Mesenteric fat pad (tissue), 1 donor: ENCODE results near the gene CALML4. TPM values are rescaled to one million over a fixed set of nuclear protein-coding genes. Genes with fewer than 3 reads are reported as not detected.
"Not testable (repeated sequence)": the region's sequence is repeated elsewhere in the genome, so short reads cannot be mapped to it uniquely, and the experiment has no call there.

Experiments used
- DNase-seq: peaks from one replicate; pipeline ENCODE4 v3.0.0-alpha.2; 2020; ENCODE audit warnings: low spot score
- total RNA-seq: library from RNA; stranded (reverse); fragmentation: NEBNext Ultra II Directional; extraction: Animal tissue kit (Norgen Biotek cat#: 25700); gene quantifications from one replicate; pipeline ENCODE4 v1.2.1, GENCODE V29; 2021
- donor health status: DM: yes; HTN: yes; CAD: no.

Gene CALML4
- total RNA-seq, 1 donor from 2014 or later, result 7.2 TPM

DNA sequence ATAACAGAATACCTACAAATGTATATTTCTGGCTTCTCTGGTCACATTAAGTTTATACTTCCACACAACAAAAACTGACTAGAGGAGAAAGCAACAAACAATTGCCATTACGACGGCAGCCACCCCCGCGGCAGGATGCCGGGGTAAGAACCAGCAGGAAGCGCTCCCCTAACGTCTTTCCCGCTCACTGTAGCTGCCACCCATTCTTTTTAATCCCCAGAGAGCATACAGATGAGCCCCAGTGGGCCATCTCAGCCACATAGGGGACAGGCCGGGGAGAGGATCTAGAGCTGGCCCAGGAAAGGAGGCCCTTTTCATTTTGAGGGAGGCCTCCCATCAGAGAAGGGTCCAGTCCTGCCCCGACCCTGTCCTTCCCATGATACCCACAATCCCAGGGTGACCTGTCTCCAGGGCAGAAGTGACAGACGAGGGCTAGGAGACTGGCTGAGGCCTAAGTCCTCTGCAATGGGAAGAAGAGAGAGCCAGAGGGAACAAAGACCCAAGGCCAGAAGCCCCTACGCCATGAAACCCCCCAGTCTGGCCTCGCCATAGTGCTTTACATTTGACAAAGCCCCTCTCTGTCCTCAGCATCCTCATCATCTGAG is 3.6 kb upstream of the CALML4 start:
- peak; percentile 79 for DNase-seq

GRCh38 chr15:68208136-68208535 is 3.0 kb upstream of the CALML4 start:
- DNase-seq, result peak; percentile 78

DNA sequence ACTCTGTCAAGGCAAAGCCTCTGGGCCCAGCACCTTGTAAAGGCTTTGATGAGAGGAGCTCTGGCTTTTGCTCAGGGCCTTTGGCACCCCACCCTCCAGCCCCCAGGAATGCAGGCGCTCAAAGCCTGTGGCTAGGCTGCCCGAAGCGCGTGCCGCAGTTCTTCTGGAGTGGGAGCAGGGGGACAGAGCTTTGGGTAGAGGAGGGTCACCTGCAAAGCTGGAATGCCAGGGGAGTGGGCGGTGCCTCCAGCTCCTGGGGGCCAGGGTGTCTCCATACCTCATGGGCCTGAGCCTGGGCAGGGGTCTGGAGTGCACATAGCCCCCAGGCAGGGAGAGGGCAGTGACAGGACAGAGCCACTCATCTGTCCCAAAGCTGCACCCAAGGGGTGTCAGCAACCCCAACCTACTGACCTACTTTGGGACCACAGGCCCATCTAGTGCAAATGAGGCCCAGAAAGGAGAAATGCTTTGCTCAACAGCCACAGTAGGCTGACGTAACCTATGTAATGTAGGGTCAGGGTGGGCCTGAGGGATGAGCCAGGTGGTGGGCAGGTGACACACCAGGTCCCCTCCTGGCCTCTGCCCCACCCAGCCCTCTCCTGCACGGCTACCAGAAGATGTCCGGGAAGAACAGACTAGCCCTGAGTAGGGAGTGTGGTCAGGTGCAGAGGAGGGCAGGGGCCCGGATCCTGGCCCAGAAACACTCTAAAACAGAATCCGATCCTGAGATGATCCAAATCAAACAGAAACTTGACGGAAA is 2.2 kb upstream of the CALML4 start:
- DNase-seq, result peak; percentile 79

- DNase-seq, result peak; percentile 71
Measured at GRCh38 chr15:68206711-68207151, 1.6 kb upstream of the CALML4 start.

DNA sequence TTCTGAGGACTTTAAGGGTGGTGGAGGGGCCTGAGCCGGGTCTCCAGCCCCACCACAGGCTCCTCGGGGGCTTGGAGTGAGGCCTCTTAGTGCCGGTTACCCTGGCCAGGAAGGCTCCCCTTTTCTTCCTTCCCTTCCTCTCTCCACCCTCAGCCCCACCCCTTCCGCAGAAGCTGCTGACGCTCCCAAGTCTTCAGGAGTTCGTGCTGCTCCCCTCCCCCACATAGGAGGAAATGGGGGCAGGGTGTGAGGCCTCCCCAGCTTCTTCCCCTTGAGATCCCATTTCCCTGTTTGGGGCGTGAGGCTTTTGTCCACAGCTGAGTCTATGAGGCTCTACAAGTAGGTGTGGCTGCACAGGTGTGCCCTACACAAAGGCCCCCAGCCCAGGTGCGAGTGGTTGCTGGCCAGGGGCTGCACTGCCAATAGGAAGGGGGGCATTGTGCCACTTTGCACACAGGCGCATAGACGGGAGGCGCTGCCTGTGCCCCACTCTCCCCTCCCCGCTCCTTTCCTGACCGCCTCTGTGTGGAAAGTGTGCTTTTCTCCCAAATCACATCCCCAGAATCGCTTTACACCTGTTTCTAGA is 915 bp upstream of the CALML4 start:
- DNase-seq, result no peak

GRCh38 chr15:68205558-68205944 is 419 bp upstream of the CALML4 start:
- no peak for DNase-seq

DNA sequence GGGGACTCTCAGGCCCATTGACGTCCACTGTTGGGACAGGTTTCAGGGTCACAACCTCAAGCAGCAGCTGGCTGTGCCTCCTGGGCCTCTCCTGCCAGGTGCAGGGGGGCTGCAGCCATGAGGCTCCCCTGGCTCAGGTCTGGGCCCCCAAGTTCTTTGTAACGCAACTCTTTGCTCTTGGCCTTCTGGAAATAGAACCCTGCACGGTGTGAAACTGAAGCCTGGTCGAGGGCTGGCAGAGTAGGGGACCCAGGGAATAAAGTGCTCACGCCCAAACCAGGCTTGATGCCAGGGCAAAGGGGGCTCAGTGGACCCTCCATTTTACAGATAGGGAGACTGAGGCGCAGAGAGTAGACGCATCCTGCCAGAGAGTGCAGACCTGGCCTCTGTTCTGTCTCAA is 771 bp downstream of the CALML4 start:
- no peak for DNase-seq

DNA sequence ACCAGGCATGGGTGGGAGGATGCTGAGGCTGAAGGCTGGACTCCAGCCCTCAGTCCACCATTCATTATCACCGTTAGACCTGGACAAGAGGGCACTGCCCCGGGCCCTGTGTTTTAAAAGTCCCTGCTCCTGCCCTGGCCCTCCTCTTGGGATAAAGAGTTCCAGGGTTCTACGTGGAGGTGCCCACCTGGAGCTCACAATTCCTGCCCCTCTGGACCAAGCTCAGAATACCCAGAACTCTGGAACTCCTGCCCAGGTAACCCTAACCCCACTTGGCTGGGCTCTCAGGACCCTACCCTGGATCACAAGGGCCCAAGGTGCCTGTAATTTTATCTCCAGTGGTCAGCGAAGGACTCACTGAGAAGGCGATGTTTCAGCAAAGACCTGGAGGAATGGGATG is 1.2 kb downstream of the CALML4 start:
- DNase-seq, result no peak

DNA sequence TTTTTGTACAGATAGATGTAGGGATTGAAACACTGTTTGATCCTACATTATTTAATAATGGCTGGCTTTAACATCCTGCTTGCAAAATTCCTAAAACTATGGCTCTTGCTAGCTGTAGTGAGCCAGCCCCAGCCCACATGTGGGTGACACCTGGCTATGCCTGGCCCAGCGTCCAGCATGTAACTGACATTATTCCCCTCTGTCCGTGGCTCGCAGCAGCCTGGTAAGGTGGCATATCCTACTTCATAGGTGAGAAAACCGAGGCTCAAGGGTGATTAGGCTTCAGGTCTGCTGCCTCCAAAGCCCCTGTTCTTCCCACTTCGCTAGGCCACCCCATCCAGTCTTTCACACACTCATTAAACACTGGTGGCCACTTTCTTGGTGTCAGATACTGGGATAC is 1.6 kb downstream of the CALML4 start:
- DNase-seq, result no peak

GRCh38 chr15:68202994-68203393 is 2.1 kb downstream of the CALML4 start:
- not testable (repeated sequence) for DNase-seq

DNA sequence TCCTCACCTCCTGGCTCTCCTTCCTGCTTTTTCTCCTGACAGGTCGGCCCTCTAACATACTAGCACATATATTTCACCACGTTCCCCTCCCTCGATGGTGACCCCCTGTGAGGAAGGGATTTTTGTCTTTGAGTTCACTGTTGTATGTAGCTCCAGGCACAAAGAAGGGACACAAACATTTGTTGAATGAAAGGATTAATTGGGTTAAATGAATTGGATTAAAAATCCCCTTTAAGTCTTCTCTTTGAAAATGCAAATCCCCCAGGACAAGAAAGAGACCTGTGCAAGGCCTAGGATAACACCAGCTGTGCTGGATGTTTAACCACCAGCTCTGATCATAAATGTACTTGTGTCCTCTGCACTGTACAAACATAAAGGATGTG is 3.3 kb downstream of the CALML4 start:
- no peak for DNase-seq

- DNase-seq, result no peak
Measured at GRCh38 chr15:68201153-68201878, 3.8 kb downstream of the CALML4 start.

GRCh38 chr15:68200016-68200861 is 4.9 kb downstream of the CALML4 start:
- no peak for DNase-seq

- DNase-seq, result no peak
Measured at GRCh38 chr15:68199340-68199739, 5.8 kb downstream of the CALML4 start.

DNA sequence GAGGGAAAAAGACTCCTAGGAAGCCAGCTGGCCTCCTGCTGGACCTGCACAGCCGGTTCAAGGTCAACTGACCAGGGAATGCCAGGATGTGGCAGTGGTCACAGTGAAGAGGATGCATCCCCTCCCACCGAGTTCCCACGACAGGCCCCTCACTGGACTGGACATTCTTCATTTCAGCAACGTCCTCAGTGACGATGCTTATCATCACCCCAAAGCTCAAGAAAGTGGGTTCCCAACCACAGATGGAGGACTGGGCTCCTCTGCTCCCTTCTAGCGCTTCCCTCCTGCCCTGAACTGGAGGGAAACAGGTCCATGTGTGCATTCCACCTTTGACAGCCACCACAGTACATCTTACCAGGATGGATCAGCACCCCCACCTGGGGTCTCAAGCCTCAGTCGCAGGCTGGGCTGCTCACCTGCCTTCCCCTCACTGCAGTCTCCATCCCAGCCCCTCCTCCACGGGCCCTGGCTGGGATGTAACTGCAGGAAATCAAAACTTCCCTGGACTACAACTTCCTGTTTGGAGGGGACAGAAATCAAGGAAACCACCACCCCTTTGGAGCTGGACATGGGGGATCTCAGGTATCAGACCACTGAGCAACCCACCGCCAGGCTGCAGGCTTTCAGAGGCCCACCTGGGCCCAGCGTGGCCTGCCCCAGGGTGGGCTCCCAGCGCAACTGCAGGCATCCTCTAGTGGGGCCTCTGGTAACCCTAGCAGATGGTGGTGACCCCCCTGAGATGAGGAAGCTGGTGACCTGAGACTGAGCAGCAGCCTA is 7.3 kb downstream of the CALML4 start:
- no peak for DNase-seq

GRCh38 chr15:68197170-68197492 is 8.0 kb downstream of the CALML4 start:
- DNase-seq, result no peak

- no peak for DNase-seq
Measured at GRCh38 chr15:68196445-68197169, 8.5 kb downstream of the CALML4 start.

DNA sequence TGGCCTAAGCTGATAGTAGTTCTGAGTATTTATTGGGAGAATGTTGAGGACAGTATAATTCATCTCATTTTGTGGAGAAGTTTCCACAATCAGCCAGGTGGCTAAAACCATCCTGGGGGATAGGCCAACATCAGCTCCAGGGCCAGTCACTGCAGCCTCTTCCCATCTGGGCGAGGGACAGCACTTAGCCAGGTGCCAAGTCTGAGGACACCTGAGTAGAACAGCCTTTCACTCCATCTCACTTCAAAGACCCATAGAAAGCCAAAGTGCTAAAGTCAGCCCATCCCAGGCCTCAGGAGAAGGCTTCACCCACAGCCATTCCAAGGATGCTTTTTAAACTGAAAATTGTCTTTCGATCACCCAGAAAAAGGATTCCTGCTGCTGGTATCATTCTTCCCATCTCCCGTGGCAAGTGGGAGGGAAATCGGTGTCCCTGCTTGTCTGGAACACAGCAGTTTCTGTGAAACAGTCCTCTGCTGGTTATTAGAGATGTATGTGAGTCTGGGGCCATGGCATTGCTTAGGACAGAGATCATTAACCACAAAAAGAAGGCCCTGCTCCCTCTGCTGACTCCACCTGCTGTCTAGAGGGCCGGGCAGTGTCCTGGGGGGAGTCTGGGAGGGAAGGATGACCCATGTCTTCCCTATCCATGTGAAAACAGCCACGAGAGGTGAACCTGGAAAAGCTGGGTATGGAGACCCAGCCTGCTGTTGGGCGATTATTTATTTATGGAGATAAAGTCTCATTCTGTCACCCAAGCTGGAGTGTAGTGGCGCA is 9.6 kb downstream of the CALML4 start:
- DNase-seq, result no peak
